HG03571 (cell line): ENCODE results near the gene SLC6A3.

Experiments used
- ATAC-seq: cut with Tn5 transposase; IDR thresholded peaks from one replicate; pipeline ENCODE4 v1.9.1; 2021; ENCODE audit not compliant: unreplicated experiment

The SLC6A3 gene

DNA sequence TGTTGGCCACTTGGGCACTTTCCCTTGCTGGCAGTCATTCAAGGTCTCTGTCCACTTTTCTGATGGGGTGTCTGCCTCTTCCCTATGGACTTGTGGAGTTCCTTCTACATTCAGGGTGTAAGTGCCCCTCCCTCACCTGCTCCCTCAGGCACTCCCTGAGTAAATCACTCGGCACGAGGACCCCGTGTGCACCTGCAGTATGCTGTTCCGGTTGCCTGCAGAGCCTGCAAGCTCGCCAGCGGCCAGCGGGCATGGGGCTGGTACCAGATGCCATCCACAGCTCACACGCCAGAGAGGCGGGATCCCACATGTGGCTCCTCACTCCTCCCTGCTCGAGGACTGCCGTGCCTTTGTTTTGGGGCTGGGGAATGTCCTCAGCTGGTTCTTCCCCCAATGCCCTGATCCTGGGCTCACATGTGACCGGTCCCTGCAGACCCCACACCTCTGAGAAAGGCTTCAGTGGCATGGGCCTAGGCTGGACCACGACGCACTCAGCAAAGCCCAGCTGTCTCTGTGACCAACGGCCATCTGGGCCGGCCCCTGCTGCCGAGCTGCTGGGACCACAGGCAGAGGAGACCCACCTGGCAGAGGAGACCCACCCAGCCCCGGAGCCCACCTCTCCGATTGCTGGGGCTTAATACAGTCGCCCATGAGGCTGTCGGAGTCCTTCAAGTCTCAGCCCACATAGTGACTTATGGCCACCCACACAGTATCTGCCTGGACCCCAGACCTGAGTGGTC, 54.2 kb downstream of the SLC6A3 start:
- ATAC-seq = no peak

DNA sequence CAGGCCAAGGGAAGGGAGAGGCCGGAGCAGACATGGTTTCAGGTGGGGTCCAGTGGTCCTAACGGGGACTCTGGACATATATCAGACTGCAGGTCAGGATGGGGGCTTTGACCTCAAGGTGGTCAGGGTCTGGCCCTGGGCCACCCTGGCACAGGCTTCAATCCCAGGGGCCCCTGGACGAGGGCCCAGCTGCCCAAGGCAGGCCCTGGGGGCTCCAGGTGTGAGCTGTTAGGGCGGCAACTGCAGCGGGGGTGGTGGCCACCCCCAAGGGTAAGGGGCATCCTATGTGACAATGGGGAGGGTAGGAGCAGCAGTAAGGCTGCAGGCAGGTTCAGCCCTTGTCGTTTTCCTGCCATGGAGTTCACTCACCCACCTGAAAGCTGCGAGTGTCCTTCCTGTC, 54.9 kb downstream of the SLC6A3 start:
- ATAC-seq = no peak

GRCh38 chr5:1388383-1388967, 56.8 kb downstream of the SLC6A3 start:
- no peak for ATAC-seq

- no peak for ATAC-seq
These were observed 57.4 kb downstream of the SLC6A3 start for GRCh38 chr5:1387876-1388275.

DNA sequence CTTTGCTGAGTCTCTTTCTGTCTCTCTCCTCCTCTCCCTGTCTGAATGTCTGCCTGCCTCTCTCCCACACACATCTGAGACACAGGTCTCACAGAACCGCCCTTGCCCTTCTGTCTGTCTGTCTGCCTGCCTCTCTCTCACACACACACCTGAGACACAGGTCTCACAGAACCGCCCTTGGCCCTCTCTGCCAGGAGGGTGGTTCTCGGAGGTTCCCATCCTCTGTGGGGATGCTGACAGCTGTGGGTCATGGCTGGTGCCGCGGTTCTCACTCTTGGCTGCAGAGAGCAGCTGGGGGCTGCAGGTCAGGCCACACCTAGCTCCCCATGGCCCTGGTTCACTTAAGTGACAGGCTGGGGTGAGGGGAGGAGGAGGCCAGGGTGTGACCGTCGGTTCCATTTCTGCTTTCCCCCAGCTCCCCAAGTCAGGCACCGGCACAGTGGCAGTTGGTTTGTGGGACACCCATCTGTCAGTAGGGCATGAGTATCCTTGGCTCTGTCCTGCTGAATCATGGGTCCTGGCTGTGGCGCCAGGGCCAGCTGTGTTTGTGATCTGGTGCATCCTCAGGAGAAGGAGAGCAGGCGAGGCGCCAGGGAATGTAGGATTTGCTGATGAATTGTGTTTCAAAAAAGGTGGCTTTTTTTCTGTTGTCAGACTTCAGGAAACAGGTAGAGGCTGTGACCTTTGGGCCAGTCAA, 58.0 kb downstream of the SLC6A3 start:
- no peak for ATAC-seq

DNA sequence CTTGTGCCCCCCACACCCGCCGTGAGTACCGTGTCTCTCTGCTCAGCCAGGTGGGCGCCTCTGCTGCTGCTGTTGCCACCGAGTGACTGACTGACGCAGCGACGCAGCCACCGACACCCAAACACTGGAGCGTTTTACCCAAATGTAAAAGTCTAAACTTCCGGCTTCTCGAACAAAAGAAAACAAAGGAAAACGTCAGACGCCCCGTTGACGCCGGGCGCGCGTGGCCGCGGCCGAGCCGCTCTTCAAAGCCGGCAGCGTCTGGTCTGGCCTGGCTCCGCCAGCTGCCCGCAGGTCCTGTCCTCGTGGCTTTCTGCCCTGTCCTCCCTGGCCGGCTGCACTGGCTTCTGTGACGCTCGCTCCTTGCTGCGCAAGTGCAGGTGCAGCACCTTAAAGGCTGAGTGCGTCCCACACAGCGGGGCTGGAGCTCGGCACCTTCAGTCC, 58.9 kb downstream of the SLC6A3 start:
- ATAC-seq = peak; percentile 35

DNA sequence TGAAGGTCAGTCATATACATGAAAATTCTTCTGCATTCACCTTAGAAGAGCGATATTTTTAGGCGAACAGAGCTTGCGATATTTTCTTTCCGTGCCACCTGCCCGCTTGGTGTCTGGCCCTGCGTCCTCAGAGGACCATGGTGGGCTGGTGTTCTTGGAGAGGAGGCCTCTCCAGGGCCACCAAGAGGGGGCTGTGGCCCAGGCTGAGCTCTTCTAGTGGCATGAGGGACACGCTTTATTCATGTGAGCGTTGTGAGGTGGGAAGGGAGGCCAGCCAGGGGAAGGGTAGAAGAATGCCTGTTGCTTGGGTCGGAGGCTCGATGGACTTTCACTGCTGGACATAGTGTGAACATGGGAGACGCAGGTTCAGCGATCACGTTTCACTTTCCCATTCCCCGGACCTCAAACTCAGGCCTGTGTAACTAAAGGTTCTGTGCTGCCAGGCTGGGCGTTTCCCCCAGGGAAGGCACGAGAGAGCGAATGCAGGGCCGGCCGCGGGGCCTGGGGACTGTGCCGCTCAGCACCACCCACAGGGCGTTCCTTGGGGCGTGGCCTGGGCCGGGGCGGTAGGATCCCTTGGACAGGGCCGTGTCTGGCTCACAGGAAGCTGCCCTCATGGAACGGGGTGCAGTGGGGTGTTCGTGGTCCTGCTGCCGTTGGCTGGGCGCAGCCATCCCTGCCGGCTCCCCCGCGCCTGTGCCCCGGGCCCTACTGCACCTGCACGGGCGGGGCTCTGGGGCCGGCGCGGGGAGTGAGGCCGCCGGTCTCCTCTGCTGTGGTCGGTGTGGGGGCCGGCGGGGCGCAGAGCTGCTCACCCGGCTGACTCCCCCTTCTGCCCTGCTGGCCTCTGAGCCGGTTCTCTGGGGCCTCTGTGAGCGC, 59.6 kb downstream of the SLC6A3 start:
- ATAC-seq = peak; percentile 91

DNA sequence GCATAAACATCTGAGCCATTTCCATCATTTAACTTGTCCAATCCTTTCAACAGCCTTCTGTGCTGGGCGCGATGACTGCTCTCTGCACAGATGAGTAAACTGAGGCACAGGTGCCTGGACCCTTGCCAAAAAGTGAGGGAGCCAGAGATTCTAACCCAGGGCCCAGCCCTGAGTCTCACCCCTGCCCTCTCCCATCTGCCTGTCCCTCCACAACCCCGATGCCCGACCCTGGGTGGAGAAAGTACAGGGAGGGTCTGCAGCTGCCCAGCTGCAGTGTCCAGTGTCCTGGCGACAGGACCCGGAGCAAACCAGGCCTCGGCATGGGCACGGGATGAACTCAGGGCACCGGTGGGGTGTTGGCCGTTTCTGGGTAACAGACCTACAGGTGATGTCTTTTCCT, 60.7 kb downstream of the SLC6A3 start:
- no peak for ATAC-seq

GRCh38 chr5:1383886-1384401, 61.3 kb downstream of the SLC6A3 start:
- no peak for ATAC-seq

DNA sequence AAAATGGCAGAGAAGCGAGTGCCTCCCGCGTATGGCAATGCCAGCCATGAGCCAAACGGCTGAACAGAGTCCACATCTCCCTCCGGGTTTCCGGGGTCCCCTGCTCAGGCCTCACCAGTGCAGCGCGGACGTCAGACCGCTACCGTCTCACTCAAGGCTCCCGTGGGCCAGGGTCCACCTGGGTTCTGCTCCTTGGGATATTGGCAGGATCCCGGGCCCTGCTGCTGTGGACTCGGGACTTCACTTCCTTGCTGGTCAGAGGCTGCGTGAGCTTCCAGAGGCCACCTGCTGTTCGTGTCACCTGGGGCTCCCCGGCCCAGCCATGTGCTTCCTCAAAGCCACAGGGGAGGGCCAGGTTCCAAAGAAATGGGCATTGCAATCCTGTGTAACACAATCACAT, 61.9 kb downstream of the SLC6A3 start:
- no peak for ATAC-seq

GRCh38 chr5:1382248-1382700, 63.0 kb downstream of the SLC6A3 start:
- ATAC-seq = no peak

GRCh38 chr5:1381370-1382247, 63.6 kb downstream of the SLC6A3 start:
- ATAC-seq = no peak

- ATAC-seq = no peak
These were observed 64.3 kb downstream of the SLC6A3 start for GRCh38 chr5:1380910-1381309.

DNA sequence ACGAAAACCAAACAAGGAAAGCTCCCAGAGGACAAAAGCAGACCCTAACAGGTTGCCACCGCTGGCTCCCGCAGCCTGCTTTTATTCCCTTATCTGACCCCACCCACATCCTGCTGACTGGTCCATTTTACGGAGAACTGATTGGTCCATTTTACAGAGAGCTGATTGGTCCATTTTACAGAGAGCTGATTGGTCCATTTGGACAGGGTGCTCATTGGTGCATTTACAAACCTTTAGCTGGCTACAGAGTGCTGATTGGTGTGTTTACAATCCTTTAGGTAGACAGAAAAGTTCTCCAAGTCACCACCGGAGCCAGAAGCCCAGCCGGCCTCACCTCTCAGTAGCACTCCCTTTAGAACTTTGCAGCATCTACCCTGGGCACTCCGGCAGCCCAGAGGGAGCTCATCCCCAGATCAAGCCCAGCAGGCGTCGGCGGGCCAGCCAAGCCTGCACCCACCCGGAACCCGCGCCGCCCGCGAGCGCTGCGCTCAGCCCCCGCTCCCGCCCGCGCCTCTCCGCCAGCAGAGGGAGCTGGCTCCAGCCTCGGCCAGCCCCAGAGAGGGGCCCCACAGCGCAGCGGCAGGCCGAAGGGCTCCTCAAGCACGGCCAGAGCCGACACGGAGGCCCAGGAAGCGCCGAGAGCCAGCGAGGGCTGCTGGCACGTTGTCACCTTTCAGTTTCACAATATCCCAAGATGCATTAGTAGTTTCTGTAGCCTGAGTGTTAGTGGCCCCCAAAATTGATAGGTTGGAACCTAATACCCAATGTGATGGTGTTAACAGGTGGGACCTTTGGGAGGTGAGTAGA, 65.0 kb downstream of the SLC6A3 start:
- ATAC-seq = peak; percentile 62

DNA sequence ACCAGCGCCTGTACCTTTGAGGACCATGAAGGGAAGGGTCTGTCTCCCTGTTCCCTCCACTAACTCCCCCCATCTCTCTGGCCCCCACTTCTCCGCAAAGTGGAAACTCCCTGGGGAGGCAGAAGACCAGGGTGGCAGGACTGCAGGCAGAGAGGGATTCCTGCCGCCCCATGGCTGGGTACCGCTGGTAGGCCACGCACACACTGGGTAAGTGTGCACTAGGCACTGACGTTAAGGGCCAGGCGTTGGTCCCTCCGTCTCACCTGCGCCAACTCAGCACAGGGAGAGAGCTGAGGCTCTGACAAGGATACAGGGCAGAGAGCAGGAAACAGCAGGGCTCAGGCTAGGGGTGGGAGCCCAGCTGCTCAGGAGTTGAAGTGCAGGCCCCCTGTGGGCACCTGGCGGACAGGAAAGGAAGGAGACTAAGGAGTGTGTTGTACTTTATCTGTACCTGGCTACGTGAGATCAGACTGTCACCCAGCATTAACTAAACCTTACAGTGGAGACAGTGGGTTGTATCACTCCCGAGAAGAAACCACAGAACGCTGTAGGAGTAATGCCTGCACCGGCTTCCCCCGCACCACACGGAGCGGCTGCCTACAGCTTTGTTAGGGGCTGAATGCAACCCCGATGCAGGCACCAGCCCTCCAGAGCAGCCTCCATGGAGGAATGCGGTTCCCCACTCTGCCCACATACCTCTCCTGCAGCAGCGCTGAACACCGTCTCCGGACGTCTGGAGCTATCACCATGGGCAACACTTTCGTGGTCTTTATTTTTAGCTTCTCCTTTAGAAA, 66.2 kb downstream of the SLC6A3 start:
- no peak for ATAC-seq

DNA sequence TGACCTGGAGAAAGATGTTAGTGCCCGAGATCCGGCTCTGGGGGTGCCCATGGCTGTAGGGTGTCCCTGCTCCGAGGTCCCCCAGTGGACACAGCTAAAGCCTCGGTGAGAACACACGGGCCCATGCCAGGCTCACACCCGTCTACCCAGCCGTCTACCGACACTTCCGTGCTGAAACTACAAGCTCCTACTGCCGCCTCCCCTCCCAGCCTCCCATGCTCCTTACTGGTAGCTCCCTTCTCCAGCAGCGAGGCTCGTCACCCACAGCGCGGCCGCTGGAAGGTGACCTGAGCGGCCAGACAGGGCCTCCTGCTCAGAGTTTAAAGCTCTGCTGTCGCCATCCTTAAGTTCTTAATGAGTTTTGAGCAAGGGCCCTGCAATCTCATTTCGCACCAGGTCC, 67.1 kb downstream of the SLC6A3 start:
- ATAC-seq = no peak

DNA sequence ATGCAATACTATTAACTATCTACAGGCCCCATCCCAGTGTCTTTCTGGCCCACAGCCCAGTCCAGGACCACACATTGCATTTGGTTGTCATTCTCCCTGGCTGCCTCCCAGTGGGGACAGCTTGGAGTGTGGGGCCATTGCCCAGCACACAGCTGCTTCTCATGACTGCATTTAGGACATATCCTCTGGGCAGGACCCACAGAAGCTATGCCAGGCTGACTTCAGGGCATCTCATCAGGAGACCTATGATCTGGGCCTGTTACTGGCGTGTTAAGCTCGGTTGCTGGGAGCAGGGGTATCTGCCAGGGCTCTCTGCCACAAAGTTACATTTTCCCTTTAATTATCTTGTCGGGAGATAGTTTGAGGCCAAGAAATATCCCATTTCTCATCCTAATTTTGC, 68.3 kb downstream of the SLC6A3 start:
- no peak for ATAC-seq
